Adrenal gland (tissue), 5 donors: ENCODE data around the gene GLIPR2.

Experiments
- CTCF ChIP-seq, 6 experiments: fragments of 450-650 bp in 4 of 6; fragments of 200-600 bp in 2 of 6; sonication (generic) in 1 of 6; IDR thresholded peaks; 1 replicate in 5 of 6; 2 replicates in 1 of 6; pipeline versions ENCODE4 v1.5.1 to v1.8.0; 2016 to 2021; ENCODE audit warnings: antibody characterized with exemption in 6 of 6, mild to moderate bottlenecking in 2 of 6, moderate library complexity in 1 of 6
- POLR2A ChIP-seq, 2 donors: fragments of 450-650 bp; IDR thresholded peaks; one replicate each; pipeline ENCODE4 v1.6.1; 2017; ENCODE audit warnings: antibody characterized with exemption in 2 of 2, mild to moderate bottlenecking in 2 of 2, moderate library complexity in 1 of 2
- donor health status: DM: no; HTN: no; CAD: no.

- no peak for TF ChIP-seq CTCF (IDR thresholded peaks at IDR 0.05)
- no peak for TF ChIP-seq POLR2A (IDR thresholded peaks at IDR 0.05)
Measured at GRCh38 chr9:36145970-36146369, 9.4 kb downstream of the GLIPR2 start.
